RCC 7860 (cell line): ENCODE results near the gene CUL7.
"Not testable (repeated sequence)": the region's sequence is repeated elsewhere in the genome, so short reads cannot be mapped to it uniquely, and the experiment has no call there.

Experiments
- DNase-seq: peaks from one replicate; pipeline ENCODE4 v3.0.0-alpha.2; 2015; ENCODE audit warnings: low spot score
- FAIRE-seq: peaks from 2 replicates; lab custom pipeline; 2012; peaks lifted over from hg19 to GRCh38; lab: Jason Lieb, UNC

The CUL7 gene

GRCh38 chr6:43053545-43054205 lies at the start of gene CUL7:
Gene CUL7 (minus strand): TSS chr6:43053851. CDS start chr6:43052788, 1,063 bp downstream.
- FAIRE-seq: peak; percentile 66
- DNase-seq: peak; percentile 83

- FAIRE-seq (no peak), DNase-seq (no peak)
These were observed 47.8 kb upstream of the CUL7 start for GRCh38 chr6:43101497-43101896.

DNA sequence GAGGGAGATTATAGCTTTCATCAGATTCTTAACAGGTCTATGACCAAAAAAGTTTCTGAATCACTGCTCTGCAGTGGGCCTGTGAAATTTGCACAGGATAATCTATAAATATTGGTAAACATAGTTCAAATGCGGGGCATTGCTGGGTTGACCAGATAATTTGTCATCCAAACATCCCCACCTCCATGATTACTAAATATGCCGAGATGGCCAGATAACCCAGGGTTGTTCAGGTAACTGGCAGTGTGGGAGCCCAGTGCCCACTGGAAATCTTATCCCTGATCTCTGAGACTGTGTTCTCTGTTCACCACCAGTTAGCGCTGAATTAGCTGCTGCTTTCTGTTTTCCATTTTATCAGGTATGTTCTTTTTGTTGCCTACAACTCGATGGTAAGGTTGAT lies 43.9 kb upstream of the CUL7 start:
- DNase-seq (no peak), FAIRE-seq (no peak)

GRCh38 chr6:43097098-43097489 lies 43.4 kb upstream of the CUL7 start:
- FAIRE-seq (no peak), DNase-seq (no peak)

DNA sequence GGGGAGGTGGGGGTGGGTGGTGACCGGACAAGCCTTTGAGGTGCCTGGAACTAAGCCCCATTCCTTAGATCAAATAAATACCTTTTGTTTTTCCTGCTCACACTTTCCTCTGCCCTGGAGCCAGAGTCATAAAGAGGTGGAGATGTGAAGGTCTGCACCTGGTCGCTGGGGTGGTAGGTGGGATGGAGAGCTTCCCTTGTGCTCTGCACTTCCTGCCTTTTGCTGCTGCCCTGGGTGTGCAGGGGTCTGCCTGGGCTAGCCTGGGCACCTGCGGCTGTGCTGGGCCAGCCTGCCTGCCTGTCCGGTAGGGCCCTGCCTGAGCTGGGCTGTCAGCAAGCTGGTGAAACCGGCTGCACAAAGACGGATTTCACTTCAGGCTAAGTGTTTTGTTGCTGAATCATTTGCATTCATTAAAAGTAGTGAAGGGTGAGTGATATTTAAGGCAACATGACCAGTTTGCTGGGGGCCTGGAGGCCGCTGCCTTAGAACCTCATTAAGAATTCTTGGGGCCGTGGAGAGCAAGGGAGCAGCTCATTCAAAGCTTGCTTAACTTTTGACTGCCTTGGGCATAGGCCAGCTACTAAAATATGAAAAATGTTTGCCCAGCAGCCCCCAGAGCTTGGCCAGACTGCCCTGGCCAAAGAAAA lies 42.9 kb upstream of the CUL7 start:
- FAIRE-seq (no peak), DNase-seq (no peak)

- FAIRE-seq: no peak
- DNase-seq: no peak
These were observed 42.3 kb upstream of the CUL7 start for GRCh38 chr6:43095939-43096338.

DNA sequence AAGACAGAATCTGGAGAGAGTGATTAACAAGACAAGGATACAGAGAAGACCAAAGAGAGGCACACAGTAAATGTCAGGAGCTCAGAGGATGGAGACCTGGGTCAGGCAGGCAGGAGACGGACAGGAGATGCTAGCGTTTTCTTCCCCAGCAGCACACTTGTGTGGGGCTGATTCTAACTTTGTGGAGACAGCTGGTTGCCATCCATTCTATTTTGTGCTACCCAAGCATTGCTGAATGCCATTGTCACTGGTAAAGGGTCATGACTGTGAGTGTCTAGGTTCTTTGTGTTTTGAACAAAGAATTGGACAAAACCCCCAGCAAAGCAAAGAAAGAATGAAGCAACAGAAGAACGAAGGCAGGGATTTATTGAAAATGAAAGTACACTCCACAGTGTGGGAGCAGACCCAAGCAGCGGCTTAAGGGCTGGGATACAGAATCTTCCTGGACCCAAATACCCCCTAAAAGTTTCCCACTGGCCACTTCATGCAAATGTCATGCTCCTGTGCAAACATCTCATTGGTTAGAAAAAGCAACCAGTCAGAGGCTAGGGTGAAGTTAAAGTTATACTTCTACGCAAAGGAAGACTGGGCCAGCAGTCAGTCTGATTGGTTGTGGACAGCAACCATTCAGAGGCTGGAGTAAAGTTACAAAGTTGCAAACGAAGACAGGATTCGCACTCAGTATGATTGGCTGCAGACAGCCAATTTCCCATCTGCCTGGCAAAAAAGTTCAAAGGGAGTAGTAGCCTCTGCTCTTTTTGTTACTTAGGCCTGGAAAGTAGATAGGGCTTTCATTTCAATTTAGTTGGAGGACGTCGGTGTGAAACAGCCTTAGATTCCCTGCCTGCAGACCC lies 40.0 kb upstream of the CUL7 start:
- FAIRE-seq: no peak
- DNase-seq: no peak

DNA sequence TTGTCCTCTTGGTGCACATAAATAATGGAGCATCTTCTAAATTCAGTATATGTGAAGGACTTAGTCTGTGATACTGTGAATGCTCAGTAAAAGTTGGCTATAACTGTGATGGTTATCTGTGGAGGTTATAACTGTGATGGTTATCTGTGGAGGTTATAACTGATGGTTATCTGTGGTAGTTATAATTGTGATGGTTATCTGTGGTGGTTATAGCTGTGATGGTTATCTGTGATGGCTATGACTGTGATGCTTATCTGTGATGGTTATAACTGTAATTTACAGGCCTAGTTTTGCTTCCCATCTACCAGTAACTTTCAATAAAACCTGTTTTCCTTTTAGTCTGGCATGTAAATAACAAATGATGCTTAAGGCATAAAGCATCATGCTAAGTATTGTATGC lies 39.0 kb upstream of the CUL7 start:
- DNase-seq (no peak), FAIRE-seq (no peak)

DNA sequence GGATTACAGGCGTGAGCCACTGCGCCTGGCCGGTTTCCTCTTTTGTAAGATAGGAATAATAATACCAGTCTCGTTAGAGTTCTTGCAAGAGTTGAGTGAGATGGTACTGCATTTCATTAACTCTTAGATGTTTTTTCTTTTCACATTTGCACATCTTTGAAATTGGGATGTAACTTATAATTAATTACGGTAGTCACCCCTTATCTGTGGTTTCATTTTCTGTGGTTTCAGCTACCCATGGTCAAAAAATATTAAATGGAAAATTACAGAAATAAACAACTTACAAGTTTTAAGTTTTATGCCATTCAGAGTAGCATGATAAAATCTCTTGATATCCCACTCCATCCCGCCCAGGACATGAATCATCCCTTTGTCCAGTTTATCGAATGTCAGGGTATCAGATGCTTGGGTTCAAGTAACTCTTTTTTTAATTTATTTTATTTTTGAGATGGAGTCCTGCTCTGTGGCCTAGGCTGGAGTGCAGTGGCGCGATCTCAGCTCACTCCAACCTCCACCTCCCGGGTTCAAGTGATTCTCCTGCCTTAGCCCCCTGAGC lies 37.9 kb upstream of the CUL7 start:
- FAIRE-seq (no peak), DNase-seq (no peak)

- no peak for FAIRE-seq
- no peak for DNase-seq
These were observed 37.4 kb upstream of the CUL7 start for GRCh38 chr6:43091020-43091419.

DNA sequence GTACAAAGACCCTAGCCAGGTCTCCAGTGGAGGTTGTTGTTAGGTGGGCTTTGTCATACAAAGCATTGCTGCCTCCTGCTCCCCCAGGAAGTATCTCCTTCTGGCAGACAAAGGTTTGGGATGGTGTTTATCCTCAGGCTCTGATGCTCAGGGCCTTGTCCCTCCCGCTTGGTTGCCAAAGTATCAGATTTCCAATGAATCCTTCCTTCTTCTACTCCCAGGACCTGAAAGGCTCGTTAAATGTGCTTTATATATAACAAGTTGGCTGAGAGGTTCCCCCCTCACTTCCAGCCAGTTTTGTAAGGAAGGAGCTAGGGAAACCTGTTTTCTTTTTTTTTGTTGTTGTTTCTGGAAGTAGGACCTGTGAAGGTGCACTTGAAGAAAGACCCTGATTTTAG lies 36.9 kb upstream of the CUL7 start:
- FAIRE-seq: no peak

DNA sequence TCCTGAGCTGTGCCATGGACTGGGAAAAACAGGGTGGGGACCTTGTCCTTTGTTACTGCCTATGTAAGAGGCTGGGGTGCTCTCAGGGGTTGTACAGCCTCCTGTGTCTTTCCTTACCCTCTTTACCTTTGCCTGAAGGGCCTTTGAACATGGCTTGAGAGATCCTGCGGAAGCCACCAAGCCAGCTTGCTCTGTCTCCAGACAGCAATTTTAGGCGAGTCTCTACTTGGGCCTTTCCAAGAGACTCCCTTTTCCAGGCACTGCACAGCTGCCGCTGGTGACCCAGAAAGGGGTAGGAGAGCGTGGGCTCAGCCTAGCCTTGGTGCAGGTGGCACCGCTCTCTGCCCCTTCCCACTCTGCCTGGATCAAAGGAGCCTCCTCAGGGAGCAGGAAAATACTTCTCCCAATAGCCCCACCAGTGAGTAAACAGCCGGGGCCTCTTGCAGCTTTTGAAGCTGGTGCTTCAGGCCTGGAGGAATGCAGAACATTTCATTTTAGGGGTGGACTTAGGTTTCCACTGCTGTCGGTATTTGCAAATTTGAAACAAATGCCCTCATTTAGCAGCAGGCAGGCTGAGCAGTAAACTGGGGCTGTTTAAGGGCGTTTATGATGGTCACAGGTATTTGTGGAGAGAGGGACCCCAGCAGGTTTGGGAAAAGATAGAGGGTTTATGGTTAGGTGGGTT lies 36.4 kb upstream of the CUL7 start:
- no peak for DNase-seq
- no peak for FAIRE-seq

More for the DNA sequence above, 36.9 kb upstream of the CUL7 start:
- no peak for DNase-seq

- no peak for DNase-seq
These were observed 35.8 kb upstream of the CUL7 start for GRCh38 chr6:43089467-43089866.

GRCh38 chr6:43088654-43089056 lies 35.0 kb upstream of the CUL7 start:
- FAIRE-seq (no peak), DNase-seq (no peak)

More at GRCh38 chr6:43089467-43089866, 35.8 kb upstream of the CUL7 start:
- FAIRE-seq: no peak

DNA sequence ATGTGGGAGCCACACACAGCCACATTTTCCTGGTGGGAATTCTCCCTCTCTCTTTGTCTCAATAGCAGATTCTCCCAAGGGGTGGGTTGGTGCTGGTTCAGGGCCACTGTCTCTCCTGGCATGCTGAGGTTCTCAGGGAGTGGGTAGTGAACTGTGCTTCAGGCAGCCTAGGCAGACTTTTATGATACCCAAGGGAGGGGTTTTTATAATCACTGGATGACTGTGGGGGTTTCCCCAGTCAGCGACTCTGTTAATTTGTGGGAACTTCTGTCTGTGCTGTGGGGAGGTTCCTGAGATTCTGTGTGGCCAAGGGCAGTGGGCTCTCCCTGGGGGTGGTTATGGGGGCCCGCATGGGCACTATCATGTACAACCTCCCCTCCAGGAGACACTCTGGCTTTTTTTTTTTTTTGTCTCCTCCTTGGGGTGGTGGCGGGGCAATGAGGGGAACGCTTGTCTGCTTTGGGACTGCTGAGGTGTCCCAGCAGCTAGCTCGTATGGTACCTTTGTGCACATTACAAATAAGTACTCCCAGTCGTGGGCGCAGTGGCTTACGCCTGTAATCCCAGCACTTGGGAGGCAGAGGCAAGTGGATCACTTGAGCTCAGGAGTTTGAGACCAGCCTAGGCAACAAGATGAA lies 32.5 kb upstream of the CUL7 start:
- FAIRE-seq (no peak), DNase-seq (no peak)

GRCh38 chr6:43082806-43083655 lies 29.4 kb upstream of the CUL7 start:
- no peak for DNase-seq
- no peak for FAIRE-seq

- FAIRE-seq, DNase-seq: not testable (repeated sequence)
These were observed 28.3 kb upstream of the CUL7 start for GRCh38 chr6:43081922-43082321.

- FAIRE-seq (no peak), DNase-seq (no peak)
These were observed 27.4 kb upstream of the CUL7 start for GRCh38 chr6:43081043-43081442.

- FAIRE-seq (no peak), DNase-seq (no peak)
These were observed 25.0 kb upstream of the CUL7 start for GRCh38 chr6:43078691-43079090.
